ENCODE measurements around the gene HSBP1L1.

Gene HSBP1L1

DNA sequence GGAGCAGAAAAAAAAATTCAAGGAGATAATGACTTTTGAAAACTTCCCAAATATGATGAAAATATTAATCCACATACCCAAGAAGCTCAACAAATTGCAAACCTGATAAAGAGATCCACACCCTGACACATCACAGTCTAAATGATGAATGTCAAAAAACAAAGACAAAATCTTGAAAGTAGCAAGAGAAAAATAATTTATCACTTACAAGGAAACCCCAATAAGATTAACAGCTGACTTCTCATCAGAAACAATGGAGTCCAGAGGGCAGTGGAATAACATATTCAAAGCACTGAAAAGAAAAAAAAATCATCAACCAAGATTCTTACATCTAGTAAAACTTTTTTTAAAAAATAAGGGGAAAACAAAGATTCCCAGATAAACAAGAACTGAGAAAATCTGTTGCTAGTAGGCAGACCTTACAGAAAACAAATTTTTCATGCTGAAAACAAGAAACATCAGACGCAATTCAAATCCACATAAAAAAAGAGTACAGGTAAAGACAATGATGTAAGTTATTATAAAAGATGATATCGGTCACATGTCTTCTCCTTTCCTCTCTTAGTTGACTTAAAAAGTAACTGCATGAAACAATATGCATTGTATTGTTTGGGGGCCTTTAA, 34.3 kb upstream of the HSBP1L1 start:
- DNase-seq: peak; percentile 16

DNA sequence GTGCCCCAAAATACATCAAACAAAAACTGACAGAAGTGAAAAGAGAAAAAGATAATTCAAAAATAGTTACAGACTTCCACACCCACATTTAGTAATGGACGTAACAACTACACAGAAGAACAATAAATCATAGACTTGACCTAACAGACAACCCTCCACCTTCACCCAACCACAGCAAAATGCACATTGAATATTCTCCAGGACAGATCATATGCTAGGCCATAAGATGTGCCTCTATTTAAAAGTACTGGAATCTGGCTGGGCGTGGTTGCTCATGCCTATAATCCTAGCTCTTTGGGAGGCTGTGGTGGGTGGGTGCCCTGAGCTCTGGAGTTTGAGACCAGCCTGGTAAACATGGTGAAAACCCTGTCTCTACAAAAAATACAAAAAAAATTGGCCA, 33.0 kb upstream of the HSBP1L1 start:
- DNase-seq: no peak

DNA sequence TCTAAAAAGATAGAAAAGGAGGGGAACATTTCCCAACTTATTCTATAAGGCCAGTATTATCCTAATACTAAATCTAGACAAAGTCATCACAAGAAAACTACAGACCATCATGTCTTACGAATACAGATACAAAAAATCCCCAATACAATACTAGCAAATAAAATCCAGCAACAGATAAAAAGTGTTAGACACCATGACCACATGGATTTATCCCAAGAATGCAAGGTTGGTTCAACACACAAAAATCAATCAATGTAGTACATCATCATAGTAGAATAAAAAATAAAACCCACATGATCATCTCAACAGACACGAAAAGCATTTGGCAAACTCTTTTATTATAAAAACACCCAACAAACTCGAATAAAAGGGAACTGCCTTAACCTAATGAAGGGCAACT, 31.5 kb upstream of the HSBP1L1 start:
- no peak for DNase-seq

DNA sequence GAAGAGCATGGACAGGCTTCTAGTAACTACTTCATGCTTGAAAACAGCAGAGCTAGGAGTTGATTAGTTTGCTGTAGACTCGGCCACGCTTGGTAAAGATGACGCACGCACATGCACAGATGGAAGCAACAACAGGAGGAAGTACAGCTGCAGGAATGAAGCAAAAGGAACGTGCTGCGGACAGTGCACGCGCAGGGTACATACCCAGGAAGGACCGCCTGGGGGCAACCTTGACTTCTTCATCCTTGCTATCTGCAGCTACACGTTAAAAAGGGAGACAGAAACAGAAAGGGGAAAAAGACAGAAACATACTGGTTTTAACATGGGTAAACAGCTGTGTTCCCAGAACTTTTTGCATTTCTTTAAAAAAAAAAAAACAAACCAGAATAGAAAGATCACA, 30.7 kb upstream of the HSBP1L1 start:
- DNase-seq: no peak

DNA sequence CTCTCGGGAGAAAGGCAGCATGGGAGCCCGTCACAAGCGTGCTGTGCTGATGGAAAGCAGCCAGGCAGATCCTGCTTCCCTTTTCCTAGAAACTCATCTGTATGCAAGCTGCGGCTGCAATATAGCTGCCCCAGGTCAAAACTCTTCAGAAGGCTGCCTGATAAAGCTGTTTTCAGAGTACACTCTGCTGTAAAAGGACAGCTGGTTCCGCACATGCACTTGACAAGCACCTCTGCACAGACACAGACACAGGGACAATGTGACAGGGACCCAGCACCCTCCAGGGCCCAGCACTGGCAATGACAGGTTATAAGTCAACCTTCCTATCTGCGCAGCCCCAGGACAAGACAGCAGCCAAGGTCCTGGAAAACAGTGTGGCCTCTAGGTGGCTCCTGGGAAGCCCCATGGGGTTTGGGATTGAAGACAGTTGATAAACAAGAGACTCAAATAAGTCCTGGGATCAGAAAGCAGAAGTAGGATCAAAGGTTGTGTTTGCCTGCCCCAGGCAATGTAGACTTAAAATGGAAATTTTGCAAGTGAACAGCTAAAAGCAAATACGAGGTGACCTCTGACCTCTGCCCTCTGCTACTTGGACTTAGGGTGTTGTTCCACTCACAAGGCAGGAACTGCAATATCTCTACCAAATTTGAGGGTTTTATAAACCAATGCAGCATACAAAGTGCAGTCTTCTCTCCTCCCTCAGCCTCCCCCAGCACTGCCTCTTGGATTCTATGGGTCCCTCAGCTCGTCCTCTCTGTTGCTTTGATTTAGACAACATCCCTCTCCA, 29.9 kb upstream of the HSBP1L1 start:
- DNase-seq: no peak

DNA sequence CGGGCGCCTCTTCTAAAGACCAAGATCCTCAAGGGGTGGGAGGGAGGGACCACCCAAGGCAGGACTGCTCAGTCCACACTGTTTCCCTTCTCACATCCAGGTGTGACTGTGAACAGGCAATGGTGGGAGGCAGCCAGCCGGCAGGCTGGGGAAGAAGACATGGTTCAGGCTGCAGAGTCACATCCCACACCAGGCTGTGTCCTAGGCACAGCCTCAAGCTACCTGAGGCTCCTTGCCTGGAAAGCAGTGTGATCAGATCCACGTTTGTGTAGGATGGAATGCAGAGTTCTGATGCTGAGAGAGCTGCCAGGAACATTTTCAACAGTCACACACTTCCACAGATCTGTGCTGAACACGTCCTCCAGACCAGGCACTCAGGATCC, 29.4 kb upstream of the HSBP1L1 start:
- DNase-seq: no peak

DNA sequence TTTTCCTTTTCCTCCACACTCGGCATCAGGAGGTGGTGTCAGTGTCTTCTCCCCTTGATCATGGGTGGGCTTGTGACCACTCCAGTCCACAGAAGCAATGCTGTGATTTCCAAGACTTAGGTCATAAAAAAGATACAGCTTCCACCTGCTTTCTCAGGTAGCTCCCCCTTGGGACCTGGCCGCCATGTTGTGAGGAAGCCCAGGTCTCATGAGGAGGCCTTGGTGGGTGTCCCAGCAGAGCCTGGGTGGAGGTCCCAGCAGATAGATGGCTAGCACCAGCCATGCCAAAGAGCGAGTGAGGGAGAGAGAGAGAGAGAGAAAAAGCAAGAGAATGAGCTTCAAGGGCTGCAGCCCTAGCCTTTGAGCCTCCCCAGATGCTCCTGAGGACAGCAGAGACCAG, 28.9 kb upstream of the HSBP1L1 start:
- DNase-seq: no peak

DNA sequence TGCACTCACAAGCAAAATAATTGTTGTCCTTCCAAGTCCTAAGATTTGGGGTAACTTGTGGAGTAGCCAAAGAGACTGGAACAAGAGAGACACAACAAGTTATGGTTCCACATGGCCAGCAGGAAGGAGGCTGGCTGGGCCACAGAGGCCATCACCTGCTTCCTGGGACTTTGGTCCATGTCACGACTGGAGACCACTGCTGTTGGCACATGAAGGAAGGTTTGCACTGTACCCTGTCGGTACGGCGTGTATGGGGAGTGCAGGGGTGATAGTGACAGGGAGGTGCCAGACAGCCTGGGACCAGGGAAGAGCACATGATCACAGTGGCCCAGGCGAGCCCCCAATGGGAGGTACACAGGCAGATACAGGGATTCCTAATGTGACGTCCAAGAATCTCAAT, 28.5 kb upstream of the HSBP1L1 start:
- no peak for DNase-seq

DNA sequence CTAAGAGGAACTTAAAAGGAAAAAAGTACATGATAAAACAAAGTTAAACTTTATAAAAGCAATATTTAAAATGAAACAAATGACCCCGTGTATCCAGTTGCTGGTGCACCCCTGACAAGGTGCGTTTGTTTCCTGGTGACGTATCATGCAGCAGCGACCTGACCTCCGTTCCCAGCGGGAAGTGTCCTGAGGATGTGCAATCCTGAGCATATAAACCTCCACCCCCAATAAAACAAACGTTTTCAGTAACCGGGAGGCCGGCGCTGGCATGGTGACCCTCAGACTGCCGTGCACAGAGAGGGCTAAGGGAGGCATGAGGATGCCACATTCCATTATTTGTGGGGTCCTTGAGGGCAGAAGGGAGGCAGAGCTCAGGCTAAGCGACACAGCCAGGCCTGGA, 27.8 kb upstream of the HSBP1L1 start:
- DNase-seq: no peak

DNA sequence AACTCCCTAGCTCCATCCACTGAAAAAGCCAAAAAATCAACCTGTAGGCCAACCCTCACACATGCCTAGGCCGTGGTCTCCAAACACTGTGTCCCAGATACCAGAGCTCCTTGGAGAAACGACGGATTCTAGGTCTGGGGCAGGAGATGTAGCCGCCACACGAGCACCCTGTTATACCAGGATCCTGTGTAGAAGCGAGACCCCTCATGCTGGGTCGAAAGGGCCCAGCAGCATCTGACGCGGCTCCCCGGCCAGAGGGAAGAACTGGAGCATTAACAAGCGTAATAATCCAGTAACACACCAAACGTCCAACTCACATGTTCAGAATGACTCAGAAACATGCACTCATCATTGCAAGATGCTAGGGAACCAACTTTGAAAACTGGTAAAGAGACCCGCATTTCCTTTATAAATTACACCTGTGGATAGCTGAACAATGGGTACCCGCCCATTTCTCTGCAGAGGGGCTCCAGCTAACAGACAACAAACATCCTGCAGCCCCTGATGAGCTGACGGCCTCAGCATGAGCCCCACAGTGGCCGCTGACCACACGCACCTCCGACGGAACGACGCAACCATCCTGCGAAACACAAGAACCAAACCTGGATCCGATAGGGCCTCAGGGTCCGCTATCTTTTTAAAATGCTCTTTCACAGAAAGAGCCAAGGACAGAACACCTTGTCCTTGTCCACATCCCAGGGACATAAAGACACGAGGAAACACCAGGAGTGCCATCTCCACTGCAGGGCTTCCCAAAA, 27.2 kb upstream of the HSBP1L1 start:
- no peak for DNase-seq

DNA sequence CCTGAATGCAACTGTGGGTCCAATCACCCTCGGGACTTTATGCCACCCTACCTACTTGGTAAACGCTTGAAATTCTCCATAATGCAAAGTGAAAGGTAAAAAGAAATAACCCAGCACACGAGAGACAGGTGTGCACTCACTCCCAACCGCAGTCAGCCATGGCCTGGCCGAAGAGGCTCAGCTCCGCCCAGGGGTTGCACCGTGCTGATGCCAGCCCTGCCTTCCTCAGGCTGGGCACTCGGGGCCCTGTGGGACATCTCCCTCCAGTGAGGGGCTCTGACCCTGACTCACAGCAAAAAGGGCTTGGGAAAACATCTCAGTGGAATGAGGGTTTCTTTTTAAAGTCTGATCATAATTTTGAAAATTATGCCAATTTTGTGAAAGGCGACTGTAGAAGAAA, 26.2 kb upstream of the HSBP1L1 start:
- no peak for DNase-seq

DNA sequence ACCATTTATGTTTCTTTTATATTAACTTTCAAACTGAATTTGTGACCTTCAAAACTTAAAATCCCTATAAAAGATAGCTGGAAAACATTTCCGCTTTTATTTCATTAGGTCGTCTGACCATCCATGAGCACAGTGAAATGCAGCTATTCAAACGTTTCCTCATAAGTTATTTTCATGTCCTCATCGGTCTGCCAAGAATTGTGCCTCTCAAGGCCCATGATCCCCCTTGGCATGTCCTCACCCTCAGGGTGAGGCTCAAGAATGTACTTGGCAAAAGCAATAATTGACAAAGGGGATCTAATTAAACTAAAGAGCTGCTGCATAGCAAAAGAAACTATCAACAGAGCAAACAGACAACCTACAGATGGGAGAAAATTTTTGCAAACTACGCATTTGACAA, 25.3 kb upstream of the HSBP1L1 start:
- DNase-seq: no peak

DNA sequence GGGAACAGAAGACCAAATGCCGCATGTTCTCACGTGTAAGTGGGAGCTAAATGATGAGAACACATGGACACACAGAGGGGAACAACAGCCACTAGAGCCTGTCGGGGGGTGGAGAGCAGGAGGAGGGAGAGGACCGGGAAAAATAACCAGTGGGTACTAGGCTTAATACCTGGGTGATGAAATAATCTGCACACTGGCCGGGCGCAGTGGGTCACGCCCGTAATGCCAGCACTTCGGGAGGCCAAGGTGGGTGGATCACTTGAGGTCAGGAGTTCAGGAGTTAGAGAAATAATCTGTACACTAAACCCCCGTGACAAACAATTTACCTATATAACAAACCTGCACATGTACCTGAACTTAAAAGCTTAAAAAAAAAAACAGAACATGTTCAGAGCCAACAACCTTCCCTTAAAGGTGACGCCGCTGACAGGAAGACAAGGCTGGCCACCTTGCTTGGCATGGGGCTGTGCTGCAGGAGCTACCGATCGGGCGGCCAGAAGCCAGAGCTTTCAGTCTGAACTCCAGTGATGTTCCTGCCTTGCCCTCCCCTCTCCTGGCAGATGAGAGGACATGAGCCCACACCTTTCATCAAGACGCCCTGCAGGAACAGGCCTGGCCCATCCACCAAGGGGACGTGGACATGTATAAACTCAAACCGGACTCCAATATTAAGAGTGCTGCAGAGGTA, 24.2 kb upstream of the HSBP1L1 start:
- no peak for DNase-seq

DNA sequence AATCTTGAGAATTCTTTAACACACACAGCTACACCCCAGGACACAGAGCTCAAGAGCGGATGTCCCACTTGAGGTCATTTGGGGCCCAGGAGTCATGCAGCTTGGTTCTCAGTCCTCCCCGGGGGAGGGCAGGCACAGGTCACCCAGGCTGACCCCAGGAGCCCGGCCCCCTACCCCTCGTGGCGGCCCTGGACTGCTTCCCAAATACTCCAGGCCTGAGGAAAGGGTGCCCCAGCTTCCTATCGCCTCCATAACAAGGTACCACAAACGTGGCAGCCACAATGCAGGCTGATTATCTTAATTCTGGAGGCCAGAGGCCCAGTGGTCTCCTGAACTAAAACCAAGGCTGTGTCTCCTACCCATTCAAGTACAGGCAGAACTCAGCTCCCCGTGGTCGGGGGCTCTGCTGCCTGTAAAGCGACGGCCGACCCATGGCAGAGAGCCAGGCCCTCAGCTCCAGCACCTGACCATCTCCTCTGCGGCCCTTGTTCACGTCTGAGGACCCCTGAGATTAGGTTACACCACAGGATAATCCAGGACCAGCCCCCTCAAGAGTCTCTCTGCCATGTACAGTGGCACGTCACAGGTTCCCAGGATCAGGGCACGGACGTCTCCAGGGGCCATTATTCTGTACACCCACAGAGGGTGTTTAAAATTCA, 23.5 kb upstream of the HSBP1L1 start:
- DNase-seq: no peak

DNA sequence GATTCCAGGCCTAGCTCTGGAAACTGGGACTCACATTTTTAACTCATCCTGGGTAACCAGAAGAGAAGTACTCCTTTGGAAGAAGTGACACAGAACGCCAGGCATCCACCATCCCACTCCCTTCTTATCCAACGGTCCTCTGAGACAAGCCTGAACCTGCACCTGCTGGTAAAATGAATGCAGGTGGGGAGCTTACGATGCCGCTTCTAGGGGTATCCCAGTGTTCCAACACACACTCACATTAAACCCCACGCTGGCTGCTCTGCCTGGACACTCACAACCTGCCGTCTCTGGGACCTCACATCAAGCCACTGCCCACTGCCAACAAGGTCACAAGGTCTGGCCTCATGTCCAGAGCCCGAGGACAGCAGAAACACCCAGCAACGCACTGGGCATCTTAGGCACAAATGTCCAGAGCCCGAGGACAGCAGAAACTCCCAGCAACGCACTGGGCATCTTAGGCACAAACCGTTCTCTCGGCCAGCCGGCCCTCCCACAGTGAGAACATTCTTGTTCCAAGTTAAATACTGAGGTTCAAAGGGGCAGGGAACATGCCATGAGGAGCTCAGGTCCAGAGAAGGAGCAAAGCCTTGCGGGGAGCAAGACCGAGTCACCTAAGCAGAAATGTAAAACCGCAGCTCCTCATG, 22.8 kb upstream of the HSBP1L1 start:
- DNase-seq: no peak

DNA sequence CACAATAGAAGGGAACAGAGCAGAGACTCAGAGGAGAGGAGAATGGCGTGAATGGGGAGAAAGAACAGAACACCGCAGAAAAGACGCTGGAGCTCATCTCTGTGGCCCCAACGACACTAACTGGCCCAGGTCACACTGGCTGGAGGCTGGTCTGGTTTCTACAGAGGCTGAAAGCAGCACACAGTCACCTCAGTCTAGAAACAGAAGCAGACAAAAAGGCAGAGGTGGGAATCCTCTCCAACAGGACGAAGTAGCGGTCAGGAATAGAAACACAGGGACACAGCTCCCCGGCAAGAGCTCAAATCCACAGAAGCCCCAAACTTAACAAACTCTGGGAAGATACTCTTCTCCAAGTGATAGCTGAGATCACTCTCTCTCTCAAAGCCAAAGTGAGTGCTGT, 22.2 kb upstream of the HSBP1L1 start:
- DNase-seq: no peak

DNA sequence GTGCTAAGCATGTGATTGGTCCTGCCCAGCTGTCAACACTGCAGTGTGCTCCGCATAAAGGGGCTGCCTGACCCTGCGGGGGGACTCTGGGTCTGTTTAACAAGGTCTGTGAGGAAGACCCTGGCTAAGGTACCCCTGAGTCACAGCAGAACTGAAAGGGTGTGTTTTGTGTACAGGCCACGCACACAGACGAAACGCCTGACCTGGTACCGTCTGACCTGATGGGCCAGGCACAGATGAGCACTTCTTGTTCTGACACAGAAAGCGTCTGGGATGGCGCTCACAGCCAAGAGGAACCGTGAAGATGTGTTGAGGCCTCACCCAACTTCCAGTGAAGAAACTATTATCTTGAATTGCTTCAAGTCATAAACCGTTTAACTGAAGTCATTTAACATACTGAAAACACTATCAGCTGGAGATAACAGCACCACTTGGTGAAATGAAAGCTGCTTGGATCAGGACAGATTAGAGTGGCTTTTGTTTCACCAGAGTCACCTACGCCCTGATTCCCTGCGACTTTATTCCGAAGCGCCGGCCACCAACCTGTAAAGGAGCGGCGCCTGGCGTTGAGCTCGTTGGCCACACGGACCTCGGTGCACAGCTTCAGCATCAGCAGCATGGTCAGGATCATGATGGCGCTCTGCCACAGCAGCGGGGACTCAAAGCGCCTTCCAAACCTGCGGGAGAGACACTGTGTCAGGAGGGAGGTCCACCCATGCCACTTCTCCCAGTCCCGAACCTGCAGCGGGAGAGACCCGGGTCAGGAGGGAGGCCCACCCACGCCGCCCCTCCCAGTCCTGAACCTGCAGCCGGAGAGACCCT, 21.4 kb upstream of the HSBP1L1 start:
- DNase-seq: no peak

DNA sequence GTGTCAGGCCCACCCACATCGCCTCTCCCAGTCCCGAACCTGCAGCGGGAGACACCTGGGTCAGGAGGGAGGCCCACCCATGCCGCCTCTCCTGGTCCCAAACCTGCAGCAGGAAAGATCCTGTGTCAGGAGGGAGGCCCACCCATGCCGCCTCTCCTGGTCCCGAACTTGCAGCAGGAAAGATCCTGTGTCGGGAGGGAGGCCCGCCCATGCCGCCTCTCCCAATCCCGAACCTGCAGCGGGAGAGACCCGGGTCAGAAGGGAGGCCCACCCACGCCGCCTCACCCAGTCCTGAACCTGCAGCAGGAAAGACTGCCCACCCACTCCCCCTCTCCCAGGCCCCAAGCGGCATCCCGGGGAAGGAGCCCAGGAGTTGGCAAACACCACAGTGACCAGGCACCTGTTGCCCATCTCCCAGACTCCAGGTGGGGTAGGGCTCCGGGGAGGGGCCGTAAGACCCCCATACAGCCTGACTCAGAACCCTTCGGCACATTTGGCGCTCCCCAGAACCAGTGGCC, 20.8 kb upstream of the HSBP1L1 start:
- no peak for DNase-seq

DNA sequence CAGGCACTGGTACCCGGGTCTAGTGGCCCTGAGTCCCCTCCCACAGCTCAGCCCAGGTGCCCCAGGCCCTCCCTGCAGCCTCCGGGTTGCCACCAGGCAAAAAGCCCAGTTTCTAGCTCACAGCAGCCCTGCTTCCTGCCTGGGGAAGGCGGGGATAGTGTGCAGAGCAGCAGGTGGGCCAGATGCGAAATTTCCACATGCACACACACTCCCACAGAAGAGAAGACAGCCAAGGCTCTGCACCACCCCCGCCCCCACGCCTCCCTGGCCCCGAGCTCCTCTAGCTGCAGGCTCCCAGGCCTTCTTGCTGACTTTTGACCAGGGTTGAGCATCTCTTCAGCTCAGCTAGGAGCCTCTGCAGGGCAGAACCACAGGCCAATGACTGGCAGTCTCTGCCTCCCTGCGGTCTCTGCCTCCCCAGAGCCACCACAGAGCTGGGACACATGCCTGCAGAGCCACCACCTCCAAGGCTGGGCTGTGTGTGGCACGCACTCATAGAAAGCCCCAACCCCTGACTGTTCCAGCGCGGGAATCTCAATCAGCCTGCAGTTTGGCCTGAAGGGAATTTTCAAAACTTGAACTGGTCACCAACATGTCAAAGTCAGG, 20.2 kb upstream of the HSBP1L1 start:
- DNase-seq: no peak

DNA sequence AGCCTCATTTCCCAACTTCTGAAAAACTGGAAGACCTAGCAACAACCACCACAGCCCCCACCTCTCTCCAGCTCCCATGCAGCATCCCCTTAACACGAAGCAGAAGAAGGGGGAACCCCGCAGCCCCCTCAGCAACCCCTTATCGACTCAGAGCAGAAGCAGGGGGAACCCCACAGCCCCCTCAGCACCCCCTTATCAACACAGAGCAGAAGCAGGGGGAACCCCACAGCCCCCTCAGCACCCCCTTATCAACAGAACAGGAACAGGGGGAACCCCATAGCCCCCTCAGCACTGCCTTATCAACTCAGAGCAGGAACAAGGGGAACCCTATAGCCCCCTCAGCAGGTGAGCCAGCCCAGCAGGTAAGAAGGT, 19.7 kb upstream of the HSBP1L1 start:
- no peak for DNase-seq

Measured in HCEC 1CT (cell line).